Heart right ventricle (tissue), 16 donors: Measurements from ENCODE around the gene BRAF. TPM values are rescaled to one million over a fixed set of nuclear protein-coding genes. Genes with fewer than 3 reads are reported as not detected.
"Not testable (repeated sequence)": the region's sequence is repeated elsewhere in the genome, so short reads cannot be mapped to it uniquely, and the experiment has no call there.

Experiments
- ATAC-seq, 8 donors: fragments of 200-7000 bp; cut with Tn5 transposase; one replicate each; pipeline ENCODE4 v1.9.1; 2020; ENCODE audit warnings: mild to moderate bottlenecking in 8 of 8, moderate library complexity in 8 of 8, moderate number of reproducible peaks in 1 of 8
- DNase-seq, 2 donors: peaks; one replicate each; pipeline ENCODE4 v3.0.0-alpha.2; 2020
- H3K27ac ChIP-seq, 10 donors: fragments of 200-600 bp; sonication (generic) in 2 of 10; one replicate each; pipeline versions ENCODE4 v1.5.0 to v1.8.0; 2020 to 2022; ENCODE audit warnings: mild to moderate bottlenecking in 3 of 10
- H3K27me3 ChIP-seq, 7 donors: fragments of 200-600 bp; one replicate each; pipeline ENCODE4 v1.8.0; 2021 to 2022; ENCODE audit warnings: mild to moderate bottlenecking in 2 of 7
- H3K36me3 ChIP-seq, 9 donors: fragments of 200-600 bp; sonication (generic) in 1 of 9; one replicate each; pipeline versions ENCODE4 v1.5.0 to v1.8.0; 2020 to 2022; ENCODE audit warnings: mild to moderate bottlenecking in 2 of 9
- H3K4me1 ChIP-seq, 9 donors: fragments of 200-600 bp; sonication (generic) in 1 of 9; one replicate each; pipeline versions ENCODE4 v1.5.0 to v1.8.0; 2020 to 2022; ENCODE audit warnings: mild to moderate bottlenecking in 4 of 9
- H3K4me3 ChIP-seq, 10 donors: fragments of 200-600 bp; sonication (generic) in 2 of 10; one replicate each; pipeline versions ENCODE4 v1.5.0 to v1.8.0; 2020 to 2022; ENCODE audit warnings: mild to moderate bottlenecking in 7 of 10, moderate library complexity in 2 of 10
- H3K9me3 ChIP-seq, 11 donors: fragments of 200-600 bp in 10 of 11; sonication (generic) in 2 of 11; one replicate each; pipeline versions ENCODE4 v1.5.0 to v1.8.0; 2013 to 2022; ENCODE audit warnings: mild to moderate bottlenecking in 2 of 11, control low read depth in 1 of 11, moderate library complexity in 1 of 11
- CTCF ChIP-seq, 9 donors: fragments of 200-600 bp; sonication (generic) in 2 of 9; IDR thresholded peaks; one replicate each; pipeline versions ENCODE4 v1.5.0 to v1.8.0; 2021 to 2022; ENCODE audit warnings: antibody characterized with exemption in 9 of 9, mild to moderate bottlenecking in 5 of 9, moderate library complexity in 1 of 9
- WGBS, 2 donors: extraction: QIAGEN DNeasy Blood & Tissue Kit; methylation state at CpG; one replicate each; pipeline ENCODE4 v1.1.7; 2013; ENCODE audit warnings: inconsistent platforms in 1 of 2; 5-methylcytosine and 5-hydroxymethylcytosine counted together
- intact Hi-C, 10 donors: fragments of 100-400 bp; cut with DNase I; formaldehyde crosslinking; loops; one replicate each; pipeline versions ENCODE4 v1.11.1 to v1.14.2; 2022
- polyA plus RNA-seq, 2 donors: library from polyadenylated mRNA; stranded (reverse); fragments of 200-250 nt; gene quantifications; one replicate each; pipeline ENCODE4 v1.2.3, GENCODE V29; 2013
- total RNA-seq, 10 donors: library from RNA; stranded (reverse); fragmentation: NEBNext Ultra II Directional in 3 of 10; extraction: Animal tissue kit (Norgen Biotek cat#: 25700) in 3 of 10; gene quantifications; one replicate each; pipeline versions ENCODE4 v1.2.1 to v1.2.4, GENCODE V29; 2021 to 2023
- donor health status: Arrhythmogenic right ventricular cardiomyopathy.
- donor health status: ischemic (EF 13 %, LVEDD 7.1; RV severe dilation, severe dysfunction).
- donor health status: healthy with polysubstance abuse.
- donor health status: DM: no; HTN: yes; CAD: no.
- donor health status: DM: no; HTN: no; CAD: no.
- donor health status: ischemic (EF 25% LVEDD 6.9; RV normal size, moderate dysfunction).
- donor health status: ischemic (EF 25% LVEDD 5.7; RV mildly dilated, moderate dysfunction).
- donor health status: healthy.
- donor health status: DM: yes; HTN: yes; CAD: no.
- donor health status: Ischemic cardiomyopathy.
- donor health status: ischemic (EF 35%, LVEDD 5.7; RV mildly dilated, moderate dysfunction).
- donor health status: nonischemic (EF 11% LVEDD 7.7; RV severe dilation, severe dysfunction).
- donor health status: DM: yes; HTN: yes; CAD: no.
- donor health status: PGD.
- donor health status: ischemic (EF 29% LVEDD 5.4; RV normal size, mild dysfunction).
- donor health status: nonischemic (EF 23%, LVEDD 6.1; RV moderate dilation, normal function).

Gene BRAF
- total and polyA plus RNA-seq, 12 donors = 3.8 to 36.8 (median 23.2) TPM

GRCh38 chr7:140829720-140830119, 95.0 kb downstream of the BRAF start:
- Histone ChIP-seq H3K4me3 (no peak overlapping the region), H3K27ac (no peak overlapping the region), H3K27me3 (no peaks in the 10 kb centered on the region), H3K36me3 (peaks cover 0 to 52% (median 0%) of the 10 kb centered on the region in 9 donors), H3K9me3 (no peaks in the 10 kb centered on the region), H3K4me1 (no peaks in the 10 kb centered on the region)
- no peak for DNase-seq
- no peak for TF ChIP-seq CTCF (IDR thresholded peaks at IDR 0.05)
- WGBS, 2 donors = 97 to 100% methylated on average over 1 of the region's 1 CpG
- intact Hi-C loops = loop anchor here in 1 of 10 donors (10.0 kb wide), 1 partner anchor 55 kb away; no protein-coding TSS in a partner anchor
- ATAC-seq = no peak

- WGBS, 2 donors = 74 to 89% methylated on average over 1 of the region's 1 CpG
- ATAC-seq (no peak), DNase-seq (no peak)
- Histone ChIP-seq H3K9me3 (no peaks in the 10 kb centered on the region), H3K4me3 (no peak overlapping the region), H3K4me1 (no peaks in the 10 kb centered on the region), H3K27me3 (no peaks in the 10 kb centered on the region), H3K27ac (no peak overlapping the region), H3K36me3 (peaks cover 0 to 42% (median 0%) of the 10 kb centered on the region in 9 donors)
- intact Hi-C loops = no loop called here
- no peak for TF ChIP-seq CTCF (IDR thresholded peaks at IDR 0.05)
Observed at GRCh38 chr7:140828741-140829140, 96.0 kb downstream of the BRAF start.

GRCh38 chr7:140817383-140817782, 107.3 kb downstream of the BRAF start:
- H3K4me1 ChIP-seq, H3K27ac ChIP-seq, DNase-seq, ATAC-seq, H3K27me3 ChIP-seq, H3K36me3 ChIP-seq, H3K4me3 ChIP-seq: not testable (repeated sequence)
- intact Hi-C loops = loop anchor here in 7 of 10 donors (10.0 kb wide), 7 partner anchors 107 to 837 kb away; partner anchors contain the start of gene BRAF (in 4 of the 7)
- H3K9me3 ChIP-seq = peaks cover 0 to 17% (median 8%) of the 10 kb centered on the region in 11 donors

GRCh38 chr7:140810830-140811556, 113.7 kb downstream of the BRAF start:
- peaks cover 0 to 23% (median 0%) of the 10 kb centered on the region in 9 donors for H3K36me3 ChIP-seq
- peak; percentile 79 to 93 (median 91) for ATAC-seq
- TF ChIP-seq CTCF (IDR thresholded peaks at IDR 0.05) = peak; percentile 51 to 84 (median 80)
- H3K4me3 ChIP-seq = no peak overlapping the region
- H3K27me3 ChIP-seq = no peaks in the 10 kb centered on the region
- no peak overlapping the region for H3K27ac ChIP-seq
- intact Hi-C loops = loop anchor here (1.0 to 10.0 kb wide), 18 partner anchors 111 to 844 kb away; partner anchors contain the start of genes BRAF (in 7 of the 10) and MRPS33 (in 3 of the 10)
- DNase-seq = peak in 1 of 2 donors; percentile 69
- peaks cover 0 to 13% (median 0%) of the 10 kb centered on the region in 9 donors for H3K4me1 ChIP-seq
- H3K9me3 ChIP-seq = no peaks in the 10 kb centered on the region
- WGBS, 2 donors = 22 to 34% methylated on average over 5 of the region's 5 CpGs

GRCh38 chr7:140810385-140810784, 114.3 kb downstream of the BRAF start:
- no peaks in the 10 kb centered on the region for H3K9me3 ChIP-seq
- H3K4me3 ChIP-seq = no peak overlapping the region
- 95 to 96% methylated on average over 9 of the region's 9 CpGs for WGBS, 2 donors
- no peak for TF ChIP-seq CTCF (IDR thresholded peaks at IDR 0.05)
- intact Hi-C loops = loop anchor here (2.0 to 10.0 kb wide), 13 partner anchors 112 to 844 kb away; partner anchors contain the start of genes BRAF (in 7 of the 10) and MRPS33 (in 1 of the 10)
- H3K4me1 ChIP-seq = peaks cover 0 to 13% (median 0%) of the 10 kb centered on the region in 9 donors
- H3K36me3 ChIP-seq = peaks cover 0 to 28% (median 0%) of the 10 kb centered on the region in 9 donors
- H3K27me3 ChIP-seq = no peaks in the 10 kb centered on the region
- H3K27ac ChIP-seq = no peak overlapping the region
- ATAC-seq = peak in 1 of 8 donors; percentile 21
- DNase-seq = no peak
